Vagina (tissue), 2 donors: ENCODE measurements around the gene PSMD6. TPM values are rescaled to one million over a fixed set of nuclear protein-coding genes. Genes with fewer than 3 reads are reported as not detected.

Experiments
- DNase-seq, 2 donors: peaks; one replicate each; pipeline ENCODE4 v3.0.0-alpha.2; 2017; ENCODE audit errors: extremely low spot score in 2 of 2
- H3K27ac ChIP-seq: fragments of 200-600 bp; sonication (generic); one replicate; pipeline ENCODE4 v1.5.1; 2019
- H3K27me3 ChIP-seq: fragments of 200-600 bp; sonication (generic); one replicate; pipeline ENCODE4 v1.5.1; 2019
- H3K36me3 ChIP-seq, 2 donors: fragments of 200-600 bp; sonication (generic); one replicate each; pipeline ENCODE4 v1.5.1; 2017 to 2019
- H3K4me1 ChIP-seq: fragments of 200-600 bp; sonication (generic); one replicate; pipeline ENCODE4 v1.5.1; 2019
- H3K4me3 ChIP-seq, 2 donors: fragments of 200-600 bp; sonication (generic); 1 replicate in 1 of 2; 2 replicates in 1 of 2; pipeline ENCODE4 v1.5.1; 2016 to 2019
- H3K9me3 ChIP-seq: fragments of 200-600 bp; sonication (generic); one replicate; pipeline ENCODE4 v1.5.1; 2019
- CTCF ChIP-seq, 3 experiments: fragments of 450-650 bp in 2 of 3; fragments of 200-600 bp in 1 of 3; sonication (generic) in 1 of 3; IDR thresholded peaks; one replicate each; pipeline ENCODE4 v1.5.1; 2017 to 2019; ENCODE audit warnings: antibody characterized with exemption in 3 of 3, mild to moderate bottlenecking in 2 of 3, moderate library complexity in 2 of 3
- POLR2A ChIP-seq, 2 donors: fragments of 450-650 bp; IDR thresholded peaks; one replicate each; pipeline ENCODE4 v1.6.1; 2017; ENCODE audit warnings: antibody characterized with exemption in 2 of 2, mild to moderate bottlenecking in 2 of 2, moderate library complexity in 2 of 2
- POLR2AphosphoS5 ChIP-seq, 2 donors: sonication (generic); formaldehyde crosslinking; IDR thresholded peaks; one replicate each; pipeline ENCODE4 v1.9.0; 2017; ENCODE audit warnings: antibody characterized with exemption in 2 of 2, mild to moderate bottlenecking in 2 of 2, low read depth in 1 of 2; ENCODE audit not compliant: insufficient read depth in 1 of 2
- intact Hi-C: fragments of 100-400 bp; cut with DNase I; formaldehyde crosslinking; loops from one replicate; pipeline ENCODE4 v1.15.1; 2023
- total RNA-seq: library from RNA; depleted of rRNA; stranded (reverse); fragments of >200 nt; gene quantifications from one replicate; pipeline ENCODE4 v1.2.3, GENCODE V29; 2016

PSMD6 gene
- total RNA-seq, 1 donor from 2014 or later, result 50.3 TPM

- no peak overlapping the region for H3K27ac ChIP-seq
- H3K36me3 ChIP-seq, result peaks cover 0 to 65% of the 10 kb centered on the region in 2 donors
- intact Hi-C loops, result no loop called here
- TF ChIP-seq POLR2A (IDR thresholded peaks at IDR 0.05) (no peak), POLR2AphosphoS5 (IDR thresholded peaks at IDR 0.05; ENCODE audit: insufficient read depth in 1 of 2, low read depth in 1 of 2) (no peak), CTCF (IDR thresholded peaks at IDR 0.05) (no peak)
- H3K4me3 ChIP-seq, result no peak overlapping the region
- no peak for DNase-seq
- H3K27me3 ChIP-seq, result no peaks in the 10 kb centered on the region
- no peaks in the 10 kb centered on the region for H3K9me3 ChIP-seq
- H3K4me1 ChIP-seq, result no peaks in the 10 kb centered on the region
These were observed 14.6 kb downstream of the PSMD6 start for GRCh38 chr3:64008487-64009351.

DNA sequence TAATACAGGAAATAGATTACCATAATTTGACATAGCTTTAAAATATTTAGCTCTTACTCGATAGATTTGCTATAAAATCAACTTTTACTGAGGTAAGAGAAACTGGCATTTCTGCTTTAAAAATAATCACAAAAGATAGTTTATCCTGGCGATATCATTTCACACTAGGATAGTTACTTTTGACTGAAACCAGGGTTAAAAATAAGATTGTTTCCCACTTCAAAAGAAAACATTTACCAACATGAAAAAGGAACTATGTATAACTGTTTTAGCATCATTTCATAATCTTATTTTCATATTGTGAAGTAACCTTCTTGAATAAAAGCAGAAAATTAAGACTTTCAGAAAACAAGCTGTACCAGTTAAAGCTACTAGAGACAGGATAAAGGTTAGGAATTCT lies 15.3 kb downstream of the PSMD6 start:
- no peaks in the 10 kb centered on the region for H3K9me3 ChIP-seq
- DNase-seq, result no peak
- no peak overlapping the region for H3K27ac ChIP-seq
- intact Hi-C loops, result no loop called here
- H3K4me1 ChIP-seq, result no peaks in the 10 kb centered on the region
- H3K27me3 ChIP-seq, result no peaks in the 10 kb centered on the region
- peaks cover 0 to 58% of the 10 kb centered on the region in 2 donors for H3K36me3 ChIP-seq
- TF ChIP-seq CTCF (IDR thresholded peaks at IDR 0.05) (no peak), POLR2AphosphoS5 (IDR thresholded peaks at IDR 0.05; ENCODE audit: insufficient read depth in 1 of 2, low read depth in 1 of 2) (no peak), POLR2A (IDR thresholded peaks at IDR 0.05) (no peak)
- no peak overlapping the region for H3K4me3 ChIP-seq

- Histone ChIP-seq H3K4me1 (no peaks in the 10 kb centered on the region), H3K27ac (no peak overlapping the region), H3K27me3 (no peaks in the 10 kb centered on the region), H3K4me3 (no peak overlapping the region), H3K9me3 (no peaks in the 10 kb centered on the region), H3K36me3 (peaks cover 0 to 38% of the 10 kb centered on the region in 2 donors)
- DNase-seq, result no peak
- TF ChIP-seq POLR2A (IDR thresholded peaks at IDR 0.05), result no peak
- TF ChIP-seq POLR2AphosphoS5 (IDR thresholded peaks at IDR 0.05; ENCODE audit: insufficient read depth in 1 of 2, low read depth in 1 of 2), result no peak
- TF ChIP-seq CTCF (IDR thresholded peaks at IDR 0.05), result no peak
- intact Hi-C loops, result no loop called here
These were observed 19.7 kb downstream of the PSMD6 start for GRCh38 chr3:64003589-64003988.

- TF ChIP-seq CTCF (IDR thresholded peaks at IDR 0.05) (no peak), POLR2AphosphoS5 (IDR thresholded peaks at IDR 0.05; ENCODE audit: insufficient read depth in 1 of 2, low read depth in 1 of 2) (no peak), POLR2A (IDR thresholded peaks at IDR 0.05) (no peak)
- intact Hi-C loops, result no loop called here
- no peak for DNase-seq
- Histone ChIP-seq H3K27ac (no peak overlapping the region), H3K4me3 (no peak overlapping the region), H3K27me3 (no peaks in the 10 kb centered on the region), H3K36me3 (peaks cover 0 to 34% of the 10 kb centered on the region in 2 donors), H3K9me3 (no peaks in the 10 kb centered on the region), H3K4me1 (no peaks in the 10 kb centered on the region)
These were observed 21.1 kb downstream of the PSMD6 start for GRCh38 chr3:64002233-64002632.

DNA sequence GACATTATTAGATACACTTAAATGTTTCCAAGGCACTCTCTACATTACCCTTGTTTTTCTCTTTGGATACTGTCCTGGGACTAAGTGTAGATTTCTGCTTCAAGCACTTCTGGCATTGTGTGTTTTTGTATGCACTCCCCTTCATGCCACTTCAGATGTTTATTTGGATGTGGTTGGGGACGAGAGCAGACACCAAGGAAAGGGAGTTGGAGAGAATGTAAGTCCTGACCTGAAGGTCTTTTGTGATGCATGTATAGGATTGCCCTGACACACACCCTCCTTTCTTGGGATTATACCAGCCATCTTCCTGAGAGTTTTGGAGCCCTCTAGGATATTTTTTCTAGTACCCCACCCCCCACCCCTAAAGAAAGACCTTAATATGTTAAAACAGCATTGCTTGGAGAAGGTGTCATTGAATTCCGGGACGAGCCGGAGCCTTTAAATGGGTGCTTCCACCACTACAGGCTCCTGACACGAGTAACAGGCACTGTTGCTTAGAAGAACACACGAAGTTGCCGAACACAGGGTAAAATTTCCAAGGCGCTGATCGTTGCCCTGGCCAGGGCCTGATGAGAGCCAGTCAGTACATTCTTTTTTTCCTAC lies 22.7 kb downstream of the PSMD6 start:
- intact Hi-C loops, result no loop called here
- H3K36me3 ChIP-seq, result peaks cover 0 to 36% of the 10 kb centered on the region in 2 donors

More for the DNA sequence above, 22.7 kb downstream of the PSMD6 start:
- no peak for DNase-seq
- TF ChIP-seq POLR2A (IDR thresholded peaks at IDR 0.05), result no peak
- TF ChIP-seq POLR2AphosphoS5 (IDR thresholded peaks at IDR 0.05; ENCODE audit: insufficient read depth in 1 of 2, low read depth in 1 of 2), result no peak
- no peak for TF ChIP-seq CTCF (IDR thresholded peaks at IDR 0.05)
- Histone ChIP-seq H3K27ac (no peak overlapping the region), H3K4me3 (no peak overlapping the region), H3K27me3 (no peaks in the 10 kb centered on the region), H3K9me3 (no peaks in the 10 kb centered on the region), H3K4me1 (no peaks in the 10 kb centered on the region)
